H9 (cell line): ENCODE measurements around the gene DCXR. TPM values are rescaled to one million over a fixed set of nuclear protein-coding genes. Genes with fewer than 3 reads are reported as not detected.

Experiments used
- DNase-seq: peaks from one replicate; pipeline ENCODE4 v3.0.0-alpha.2; 2017
- H2AFZ ChIP-seq: one replicate; pipeline ENCODE4 v1.6.1; 2013; ENCODE audit warnings: mild to moderate bottlenecking, low read length, control low read depth, moderate library complexity
- H2AK5ac ChIP-seq: 2 replicates; pipeline ENCODE4 v1.6.1; 2013; ENCODE audit warnings: low read length, control low read depth, mixed read lengths; ENCODE audit not compliant: insufficient read length
- H2BK120ac ChIP-seq: one replicate; pipeline ENCODE4 v1.6.1; 2013; ENCODE audit warnings: low read depth, mild to moderate bottlenecking, low read length, control low read depth, inconsistent platforms; ENCODE audit not compliant: poor library complexity, severe bottlenecking
- H2BK12ac ChIP-seq: 2 replicates; pipeline ENCODE4 v1.6.1; 2013; ENCODE audit warnings: low read length, control low read depth, mixed read lengths, low read depth; ENCODE audit not compliant: insufficient read length
- H2BK15ac ChIP-seq: 2 replicates; pipeline ENCODE4 v1.6.1; 2013; ENCODE audit warnings: low read depth, low read length, control low read depth
- H2BK20ac ChIP-seq: one replicate; pipeline ENCODE4 v1.6.1; 2013; ENCODE audit warnings: low read depth, mild to moderate bottlenecking, low read length, control low read depth, inconsistent platforms; ENCODE audit not compliant: poor library complexity, severe bottlenecking
- H2BK5ac ChIP-seq: 2 replicates; pipeline ENCODE4 v1.6.1; 2013; ENCODE audit warnings: low read length, control low read depth, mixed read lengths; ENCODE audit not compliant: insufficient read length
- H3K14ac ChIP-seq: 2 replicates; pipeline ENCODE4 v1.6.1; 2013; ENCODE audit warnings: low read length, control low read depth; ENCODE audit not compliant: insufficient read depth
- H3K18ac ChIP-seq: 2 replicates; pipeline ENCODE4 v1.6.1; 2013; ENCODE audit warnings: low read depth, mild to moderate bottlenecking, mixed read lengths, low read length, control low read depth; ENCODE audit not compliant: insufficient read length
- H3K23ac ChIP-seq: 2 replicates; pipeline ENCODE4 v1.6.1; 2013; ENCODE audit warnings: low read length, control low read depth, mixed read lengths, low read depth; ENCODE audit not compliant: insufficient read length
- H3K23me2 ChIP-seq: 2 replicates; pipeline ENCODE4 v1.6.1; 2013; ENCODE audit warnings: low read depth, mild to moderate bottlenecking, mixed read lengths, low read length, control low read depth; ENCODE audit not compliant: insufficient read length, poor library complexity, severe bottlenecking
- H3K27ac ChIP-seq: 2 replicates; pipeline ENCODE4 v1.5.1; 2013; ENCODE audit warnings: low read length, control low read depth, mixed read lengths, low read depth; ENCODE audit not compliant: insufficient read length
- H3K27me3 ChIP-seq: 2 replicates; pipeline ENCODE4 v1.6.1; 2013; ENCODE audit warnings: low read length, control low read depth, inconsistent platforms; ENCODE audit not compliant: insufficient read depth
- H3K4ac ChIP-seq: 2 replicates; pipeline ENCODE4 v1.6.1; 2013; ENCODE audit warnings: low read depth, mild to moderate bottlenecking, control low read depth, inconsistent platforms, low read length, moderate library complexity
- H3K4me1 ChIP-seq: 2 replicates; pipeline ENCODE4 v1.6.1; 2013; ENCODE audit warnings: low read length, control low read depth, inconsistent platforms; ENCODE audit not compliant: insufficient read depth
- H3K4me2 ChIP-seq: 2 replicates; pipeline ENCODE4 v1.6.1; 2013; ENCODE audit warnings: low read length, control low read depth, mixed read lengths; ENCODE audit not compliant: insufficient read length, insufficient read depth
- H3K56ac ChIP-seq: 2 replicates; pipeline ENCODE4 v1.6.1; 2013; ENCODE audit warnings: low read depth, mild to moderate bottlenecking, mixed read lengths, low read length, control low read depth; ENCODE audit not compliant: insufficient read length
- H3K79me1 ChIP-seq: 2 replicates; pipeline ENCODE4 v1.6.1; 2013; ENCODE audit warnings: low read depth, mild to moderate bottlenecking, moderate library complexity, low read length, control low read depth, inconsistent platforms; ENCODE audit not compliant: insufficient read depth, poor library complexity, severe bottlenecking
- H3K79me2 ChIP-seq: 2 replicates; pipeline ENCODE4 v1.6.1; 2013; ENCODE audit warnings: low read length, control low read depth, inconsistent platforms; ENCODE audit not compliant: insufficient read depth
- H3K9ac ChIP-seq: 2 replicates; pipeline ENCODE4 v1.6.1; 2013; ENCODE audit warnings: low read length, control low read depth, mixed read lengths; ENCODE audit not compliant: insufficient read length; ENCODE audit errors: extremely low read depth
- H3K9me3 ChIP-seq: one replicate; pipeline ENCODE4 v1.6.1; 2013; ENCODE audit warnings: low read depth, low read length, inconsistent platforms; ENCODE audit not compliant: control insufficient read depth
- H3T11ph ChIP-seq: one replicate; pipeline ENCODE4 v1.6.1; 2013; ENCODE audit warnings: mild to moderate bottlenecking, low read length, control low read depth, inconsistent platforms
- H4K20me1 ChIP-seq: one replicate; pipeline ENCODE4 v1.6.1; 2013; ENCODE audit not compliant: control insufficient read depth, insufficient read length, insufficient read depth
- H4K5ac ChIP-seq: 2 replicates; pipeline ENCODE4 v1.6.1; 2013; ENCODE audit warnings: low read depth, mild to moderate bottlenecking, mixed read lengths, low read length, control low read depth; ENCODE audit not compliant: insufficient read length
- H4K8ac ChIP-seq: replicated peaks from 2 replicates; pipeline ENCODE4 v1.6.1; 2013; ENCODE audit warnings: low read length, control low read depth, mixed read lengths, low read depth; ENCODE audit not compliant: insufficient read length
- H4K91ac ChIP-seq: 2 replicates; pipeline ENCODE4 v1.6.1; 2013; ENCODE audit warnings: low read depth, mild to moderate bottlenecking, moderate library complexity, mixed read lengths, low read length, control low read depth; ENCODE audit not compliant: insufficient read length
- H3K27ac Mint-ChIP-seq, 3 experiments: 2 replicates in 2 of 3; 3 replicates in 1 of 3; pipeline ENCODE4 v1.8.0; 2020 to 2021; ENCODE audit warnings: mixed read lengths in 3 of 3, mild to moderate bottlenecking in 1 of 3, moderate library complexity in 1 of 3
- H3K27me3 Mint-ChIP-seq: 2 replicates; pipeline ENCODE4 v1.8.0; 2021; ENCODE audit warnings: low read depth, mild to moderate bottlenecking, moderate library complexity, mixed read lengths
- H3K36me3 Mint-ChIP-seq, 3 experiments: 2 replicates in 2 of 3; 3 replicates in 1 of 3; pipeline ENCODE4 v1.8.0; 2020 to 2021; ENCODE audit warnings: low read depth in 3 of 3, mixed read lengths in 3 of 3; ENCODE audit not compliant: insufficient read depth in 1 of 3
- H3K4me1 Mint-ChIP-seq, 2 experiments: 2 replicates each; pipeline ENCODE4 v1.8.0; 2020; ENCODE audit warnings: mixed read lengths in 2 of 2
- H3K4me3 Mint-ChIP-seq, 2 experiments: 2 replicates in 1 of 2; 3 replicates in 1 of 2; pipeline ENCODE4 v1.8.0; 2020 to 2021; ENCODE audit warnings: mild to moderate bottlenecking in 2 of 2, mixed read lengths in 2 of 2, moderate library complexity in 1 of 2
- H3K9me3 Mint-ChIP-seq, 2 experiments: 2 replicates in 1 of 2; 3 replicates in 1 of 2; pipeline ENCODE4 v1.8.0; 2020; ENCODE audit warnings: mild to moderate bottlenecking in 2 of 2, mixed read lengths in 2 of 2, moderate library complexity in 1 of 2
- WGBS: extraction: QIAGEN DNeasy Blood & Tissue Kit; methylation state at CpG from one replicate; pipeline ENCODE4 v1.1.7; 2013; ENCODE audit warnings: missing lambda C conversion rate, low lambda C conversion rate, mixed read lengths; ENCODE audit not compliant: insufficient read length; ENCODE audit errors: extremely low coverage; 5-methylcytosine and 5-hydroxymethylcytosine counted together
- total RNA-seq: library from RNA; stranded (reverse); gene quantifications from 2 replicates; pipeline ENCODE4 v1.2.1, GENCODE V29; 2021
- TF ChIP-seq, protein P1 (sequence below): fragments of 200-600 bp; sonication (generic); conservative IDR thresholded peaks from 3 replicates; pipeline ENCODE4 v1.8.0; 2021; ENCODE audit warnings: antibody characterized with exemption, mild to moderate bottlenecking

DCXR gene
- total RNA-seq, 1 experiment from 2014 or later, result 93.6 TPM

DNA sequence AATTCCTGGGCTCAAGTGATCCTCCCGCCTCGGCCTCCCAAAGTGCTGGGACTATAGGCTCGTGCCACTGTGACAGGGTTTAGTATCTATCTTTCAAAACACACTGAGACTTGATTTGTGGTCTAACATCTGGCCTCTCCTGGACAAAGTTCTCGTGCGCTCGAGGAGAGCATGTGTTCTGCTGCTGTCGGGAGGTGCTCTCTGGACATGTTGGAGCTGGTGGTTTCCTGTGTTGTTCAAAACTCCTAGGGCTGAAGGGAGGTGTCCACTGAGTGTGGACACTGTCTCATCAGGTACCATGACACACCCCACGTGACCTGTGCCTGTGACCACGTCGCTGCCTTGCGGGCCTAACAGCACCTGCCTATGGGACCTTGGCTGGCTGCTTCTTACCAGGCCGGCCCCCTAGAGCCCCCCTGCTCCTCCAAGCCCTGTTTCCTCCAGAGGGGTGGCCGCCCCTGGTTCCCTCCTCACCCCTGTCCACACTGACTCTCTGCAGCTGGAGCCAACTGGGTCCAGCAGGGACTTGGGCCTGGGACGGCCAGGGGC is 8.5 kb upstream of the DCXR start:
- H3K9ac ChIP-seq, result no peak overlapping the region
- H3K4ac ChIP-seq, result no peak overlapping the region
- no peak overlapping the region; a peak in 1 of 7 replicates for H3K27ac Mint-ChIP-seq
- H3K4me2 ChIP-seq, result no peak overlapping the region
- H4K91ac ChIP-seq, result no peak overlapping the region
- no peak overlapping the region for H2BK15ac ChIP-seq
- no peak overlapping the region for H3T11ph ChIP-seq
- H3K27me3 ChIP-seq, result no peaks in the 10 kb centered on the region
- WGBS, result no CpG with 5 or more reads among the region's 14 CpGs
- no peaks in the 10 kb centered on the region for H3K79me1 ChIP-seq
- H2BK5ac ChIP-seq, result no peak overlapping the region
- no peak overlapping the region for H3K18ac ChIP-seq
- no peaks in the 10 kb centered on the region for H3K79me2 ChIP-seq
- TF ChIP-seq, protein P1, sequence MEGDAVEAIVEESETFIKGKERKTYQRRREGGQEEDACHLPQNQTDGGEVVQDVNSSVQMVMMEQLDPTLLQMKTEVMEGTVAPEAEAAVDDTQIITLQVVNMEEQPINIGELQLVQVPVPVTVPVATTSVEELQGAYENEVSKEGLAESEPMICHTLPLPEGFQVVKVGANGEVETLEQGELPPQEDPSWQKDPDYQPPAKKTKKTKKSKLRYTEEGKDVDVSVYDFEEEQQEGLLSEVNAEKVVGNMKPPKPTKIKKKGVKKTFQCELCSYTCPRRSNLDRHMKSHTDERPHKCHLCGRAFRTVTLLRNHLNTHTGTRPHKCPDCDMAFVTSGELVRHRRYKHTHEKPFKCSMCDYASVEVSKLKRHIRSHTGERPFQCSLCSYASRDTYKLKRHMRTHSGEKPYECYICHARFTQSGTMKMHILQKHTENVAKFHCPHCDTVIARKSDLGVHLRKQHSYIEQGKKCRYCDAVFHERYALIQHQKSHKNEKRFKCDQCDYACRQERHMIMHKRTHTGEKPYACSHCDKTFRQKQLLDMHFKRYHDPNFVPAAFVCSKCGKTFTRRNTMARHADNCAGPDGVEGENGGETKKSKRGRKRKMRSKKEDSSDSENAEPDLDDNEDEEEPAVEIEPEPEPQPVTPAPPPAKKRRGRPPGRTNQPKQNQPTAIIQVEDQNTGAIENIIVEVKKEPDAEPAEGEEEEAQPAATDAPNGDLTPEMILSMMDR, result no peak
- no peak overlapping the region for H2BK20ac ChIP-seq
- H4K5ac ChIP-seq, result no peak overlapping the region
- no peak overlapping the region for H2BK120ac ChIP-seq
- no peaks in the 10 kb centered on the region; a peak in 1 of 5 replicates for H3K9me3 Mint-ChIP-seq
- H3K36me3 Mint-ChIP-seq, result peaks cover 6 to 25% (median 21%) of the 10 kb centered on the region in 3 experiments; a peak in 6 of 7 replicates
- DNase-seq, result no peak
- no peak overlapping the region for H3K4me3 Mint-ChIP-seq
- H4K8ac ChIP-seq, result no peak overlapping the region
- no peaks in the 10 kb centered on the region; the same call in 1 of the 2 replicates for H3K4me1 ChIP-seq
- H3K23me2 ChIP-seq, result no peaks in the 10 kb centered on the region
- no peak overlapping the region for H3K23ac ChIP-seq
- no peak overlapping the region for H2AK5ac ChIP-seq
- H3K27me3 Mint-ChIP-seq, result no peaks in the 10 kb centered on the region; the same call in none of the 2 replicates
- no peak overlapping the region for H3K27ac ChIP-seq
- no peak overlapping the region for H3K14ac ChIP-seq
- H4K20me1 ChIP-seq, result no peaks in the 10 kb centered on the region
- peaks cover 18 to 26% of the 10 kb centered on the region in 2 experiments for H3K4me1 Mint-ChIP-seq
- no peak overlapping the region for H3K56ac ChIP-seq
- no peak overlapping the region for H2BK12ac ChIP-seq
- no peak overlapping the region for H2AFZ ChIP-seq
- H3K9me3 ChIP-seq, result no peaks in the 10 kb centered on the region
